SJSA1 (cell line): ENCODE measurements around the gene ABHD15. TPM values are rescaled to one million over a fixed set of nuclear protein-coding genes. Genes with fewer than 3 reads are reported as not detected.

Experiments
- DNase-seq, 2 experiments: peaks; one replicate each; pipeline ENCODE4 v3.0.0-alpha.2; 2015 to 2020; ENCODE audit warnings: low spot score in 2 of 2, low read depth in 1 of 2
- H3K27ac ChIP-seq: fragments of 250-450 bp; sonication (Bioruptor Pico); 2 replicates; pipeline ENCODE4 v1.5.1; 2020; ENCODE audit warnings: mild to moderate bottlenecking, moderate library complexity
- H3K27me3 ChIP-seq: fragments of 250-450 bp; sonication (Bioruptor Pico); replicated peaks from 2 replicates; pipeline ENCODE4 v1.5.1; 2020; ENCODE audit warnings: mild to moderate bottlenecking, moderate library complexity
- H3K36me3 ChIP-seq: fragments of 250-450 bp; sonication (Bioruptor Pico); 2 replicates; pipeline ENCODE4 v1.5.1; 2020; ENCODE audit warnings: mild to moderate bottlenecking
- H3K4me1 ChIP-seq: fragments of 250-450 bp; sonication (Bioruptor Pico); replicated peaks from 2 replicates; pipeline ENCODE4 v1.6.1; 2021; ENCODE audit warnings: mild to moderate bottlenecking
- H3K4me3 ChIP-seq: fragments of 250-450 bp; sonication (Bioruptor Pico); 2 replicates; pipeline ENCODE4 v1.5.1; 2020; ENCODE audit warnings: mild to moderate bottlenecking
- H3K9me3 ChIP-seq: fragments of 250-450 bp; sonication (Bioruptor Pico); replicated peaks from 2 replicates; pipeline ENCODE4 v1.5.1; 2020; ENCODE audit warnings: mild to moderate bottlenecking
- total RNA-seq: library from RNA; depleted of rRNA; stranded (reverse); fragments of >200 nt; shearing (Covaris generic); gene quantifications from 2 replicates; pipeline ENCODE4 v1.2.3, GENCODE V29; 2014

ABHD15 gene
- total RNA-seq, 1 experiment from 2014 or later, result 5.7 TPM

GRCh38 chr17:29582772-29583171, 15.9 kb upstream of the ABHD15 start:
- Histone ChIP-seq H3K4me3 (no peak overlapping the region), H3K27me3 (no peaks in the 10 kb centered on the region), H3K36me3 (peaks cover 31% of the 10 kb centered on the region), H3K27ac (no peak overlapping the region), H3K9me3 (no peaks in the 10 kb centered on the region; the same call in 1 of the 2 replicates), H3K4me1 (peaks cover 4% of the 10 kb centered on the region)
- DNase-seq, result no peak

GRCh38 chr17:29582254-29582765, 15.5 kb upstream of the ABHD15 start:
- no peak for DNase-seq
- Histone ChIP-seq H3K36me3 (peaks cover 35% of the 10 kb centered on the region), H3K4me3 (no peak overlapping the region), H3K27ac (no peak overlapping the region), H3K27me3 (no peaks in the 10 kb centered on the region), H3K4me1 (peaks cover 3% of the 10 kb centered on the region; the same call in 1 of the 2 replicates), H3K9me3 (no peaks in the 10 kb centered on the region; the same call in 1 of the 2 replicates)

DNA sequence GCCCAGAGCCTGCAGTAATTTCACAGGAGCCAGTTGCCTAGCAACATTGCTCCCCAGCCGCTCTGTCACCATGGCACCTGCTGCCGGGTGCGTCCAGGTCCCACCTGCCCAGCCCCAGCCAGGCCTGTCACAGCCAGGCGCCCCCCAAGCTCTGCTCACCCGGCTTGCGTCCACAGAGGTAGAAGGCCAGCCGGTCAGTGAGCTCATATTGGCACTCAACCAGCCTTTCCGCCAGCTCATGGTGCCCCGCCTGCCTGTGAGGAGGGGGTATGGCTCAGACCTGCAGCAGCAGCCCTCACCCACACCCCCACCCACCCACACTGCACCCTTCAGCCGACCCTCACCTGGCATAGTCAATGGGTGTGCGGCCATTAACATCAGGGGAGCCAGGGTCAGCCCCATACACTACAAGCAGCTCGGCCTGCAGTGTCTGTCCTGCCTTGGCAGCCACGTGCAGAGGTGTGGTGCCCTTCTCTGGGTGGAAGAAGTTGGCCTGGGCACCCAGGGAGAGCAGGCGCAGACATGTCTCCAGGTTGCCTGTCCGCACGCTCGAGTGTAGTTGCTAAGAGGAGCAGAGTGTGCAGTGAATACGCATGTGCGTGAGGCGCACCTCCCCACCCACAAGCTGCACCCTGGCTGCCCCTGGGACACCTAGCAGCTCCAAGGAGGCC, 14.9 kb upstream of the ABHD15 start:
- H3K27me3 ChIP-seq, result no peaks in the 10 kb centered on the region
- no peak overlapping the region for H3K27ac ChIP-seq
- H3K4me3 ChIP-seq, result no peak overlapping the region
- H3K4me1 ChIP-seq, result peaks cover 3% of the 10 kb centered on the region; the same call in 1 of the 2 replicates
- H3K9me3 ChIP-seq, result no peaks in the 10 kb centered on the region; the same call in 1 of the 2 replicates
- DNase-seq, result peak in 1 of 2 experiments; percentile 39
- H3K36me3 ChIP-seq, result peaks cover 41% of the 10 kb centered on the region

DNA sequence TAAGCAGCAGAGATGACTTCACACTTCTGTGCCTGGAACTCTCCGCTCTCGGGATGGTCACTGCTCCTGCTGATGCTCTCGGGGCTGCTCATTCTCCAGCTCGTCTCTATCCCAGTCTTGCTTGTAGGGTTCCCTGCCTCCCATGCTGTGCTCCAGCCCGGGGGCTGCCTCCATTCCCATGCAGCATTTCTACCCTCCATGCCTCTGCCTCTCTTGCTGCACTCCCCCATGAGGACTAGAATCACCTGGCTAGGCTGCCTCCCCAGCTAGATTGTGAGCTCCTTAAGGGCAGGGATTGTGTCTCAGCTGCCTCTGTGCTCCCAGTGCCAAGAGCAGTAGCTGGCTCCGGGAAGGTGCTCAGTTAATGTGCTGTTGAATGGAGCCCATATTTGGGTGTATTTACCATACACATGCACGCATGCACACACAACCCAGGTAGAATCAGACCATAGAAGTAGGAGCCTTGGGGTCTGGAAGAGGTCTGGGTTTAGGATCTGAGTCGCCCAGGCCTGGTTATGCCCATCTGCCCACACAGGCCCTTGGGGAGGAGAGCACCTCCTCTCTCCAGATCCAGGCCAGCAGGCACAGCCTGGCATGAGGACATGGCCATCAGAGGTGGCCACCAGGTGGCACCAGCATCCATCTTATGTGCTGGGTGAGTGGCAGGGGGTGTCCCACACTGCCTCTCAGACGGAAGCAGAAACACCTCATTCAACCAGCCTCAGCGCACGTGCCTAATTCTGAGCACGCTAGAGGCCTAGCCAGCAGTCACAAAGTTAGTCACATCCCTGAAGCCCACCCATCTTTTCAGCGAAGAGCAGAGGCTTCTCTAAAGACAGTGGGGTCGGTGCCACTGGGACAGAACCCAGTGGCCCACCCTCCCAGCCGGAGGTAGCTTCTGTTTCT, 13.3 kb upstream of the ABHD15 start:
- no peak overlapping the region for H3K27ac ChIP-seq
- no peaks in the 10 kb centered on the region; the same call in 1 of the 2 replicates for H3K9me3 ChIP-seq
- H3K4me1 ChIP-seq, result peaks cover 3% of the 10 kb centered on the region; the same call in 1 of the 2 replicates
- peaks cover 57% of the 10 kb centered on the region for H3K36me3 ChIP-seq
- DNase-seq, result peak; percentile 67 to 81
- no peaks in the 10 kb centered on the region for H3K27me3 ChIP-seq
- H3K4me3 ChIP-seq, result no peak overlapping the region

DNA sequence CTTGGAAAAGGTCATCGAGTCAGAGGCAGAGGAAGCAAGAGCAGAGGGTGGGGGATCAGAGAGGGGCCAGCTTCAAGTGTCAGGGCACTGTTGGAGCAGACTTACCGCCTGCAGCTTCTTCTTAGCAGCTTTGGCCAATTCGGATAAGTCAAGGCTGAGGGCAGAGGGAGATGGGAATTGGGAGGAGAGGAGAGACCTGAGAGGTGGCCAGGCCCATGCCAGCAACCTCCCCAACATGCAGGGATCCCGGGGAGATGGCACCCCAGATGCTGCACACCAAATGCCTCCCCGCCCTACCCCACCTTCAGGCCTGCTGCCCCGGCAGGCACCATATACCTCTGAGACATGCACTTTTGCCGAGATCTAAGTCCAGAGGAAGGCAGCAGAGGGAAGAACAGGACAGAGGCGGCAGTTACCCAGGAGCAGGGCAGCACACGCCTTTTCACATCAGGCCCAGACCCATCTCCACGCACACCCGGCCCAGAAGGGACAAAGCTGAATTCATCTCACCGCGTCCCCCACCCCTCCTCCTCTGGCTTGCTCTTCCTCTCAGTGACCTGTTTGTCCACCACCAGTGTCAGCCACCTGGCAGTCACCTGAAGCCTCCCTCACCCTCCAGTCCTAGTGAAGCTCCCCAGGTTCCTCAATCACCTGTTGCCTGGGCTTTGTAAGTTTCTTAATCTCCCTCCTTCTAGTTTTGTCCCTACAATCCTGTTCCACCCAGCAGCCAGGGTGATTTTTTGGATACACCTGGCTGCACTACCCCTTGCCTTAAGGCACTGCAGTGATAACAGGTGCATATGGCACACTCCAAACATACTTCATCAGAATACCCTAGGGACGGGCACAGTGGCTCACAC, 12.0 kb upstream of the ABHD15 start:
- Histone ChIP-seq H3K27ac (no peak overlapping the region), H3K27me3 (no peaks in the 10 kb centered on the region), H3K4me1 (peaks cover 3% of the 10 kb centered on the region; the same call in 1 of the 2 replicates), H3K9me3 (no peaks in the 10 kb centered on the region; the same call in 1 of the 2 replicates), H3K36me3 (peaks cover 68% of the 10 kb centered on the region), H3K4me3 (no peak overlapping the region)
- no peak for DNase-seq

- H3K9me3 ChIP-seq, result no peaks in the 10 kb centered on the region; the same call in 1 of the 2 replicates
- peaks cover 3% of the 10 kb centered on the region; the same call in 1 of the 2 replicates for H3K4me1 ChIP-seq
- H3K4me3 ChIP-seq, result no peak overlapping the region
- no peak overlapping the region for H3K27ac ChIP-seq
- peak in 1 of 2 experiments; percentile 37 for DNase-seq
- peaks cover 76% of the 10 kb centered on the region for H3K36me3 ChIP-seq
- H3K27me3 ChIP-seq, result no peaks in the 10 kb centered on the region
These were observed 10.8 kb upstream of the ABHD15 start for GRCh38 chr17:29577385-29578211.

- Histone ChIP-seq H3K36me3 (peaks cover 75% of the 10 kb centered on the region), H3K9me3 (no peaks in the 10 kb centered on the region; the same call in 1 of the 2 replicates), H3K27me3 (no peaks in the 10 kb centered on the region), H3K4me1 (peaks cover 3% of the 10 kb centered on the region; the same call in 1 of the 2 replicates), H3K4me3 (no peak overlapping the region), H3K27ac (no peak overlapping the region)
- DNase-seq, result peak in 1 of 2 experiments; percentile 35
These were observed 10.1 kb upstream of the ABHD15 start for GRCh38 chr17:29577001-29577370.

DNA sequence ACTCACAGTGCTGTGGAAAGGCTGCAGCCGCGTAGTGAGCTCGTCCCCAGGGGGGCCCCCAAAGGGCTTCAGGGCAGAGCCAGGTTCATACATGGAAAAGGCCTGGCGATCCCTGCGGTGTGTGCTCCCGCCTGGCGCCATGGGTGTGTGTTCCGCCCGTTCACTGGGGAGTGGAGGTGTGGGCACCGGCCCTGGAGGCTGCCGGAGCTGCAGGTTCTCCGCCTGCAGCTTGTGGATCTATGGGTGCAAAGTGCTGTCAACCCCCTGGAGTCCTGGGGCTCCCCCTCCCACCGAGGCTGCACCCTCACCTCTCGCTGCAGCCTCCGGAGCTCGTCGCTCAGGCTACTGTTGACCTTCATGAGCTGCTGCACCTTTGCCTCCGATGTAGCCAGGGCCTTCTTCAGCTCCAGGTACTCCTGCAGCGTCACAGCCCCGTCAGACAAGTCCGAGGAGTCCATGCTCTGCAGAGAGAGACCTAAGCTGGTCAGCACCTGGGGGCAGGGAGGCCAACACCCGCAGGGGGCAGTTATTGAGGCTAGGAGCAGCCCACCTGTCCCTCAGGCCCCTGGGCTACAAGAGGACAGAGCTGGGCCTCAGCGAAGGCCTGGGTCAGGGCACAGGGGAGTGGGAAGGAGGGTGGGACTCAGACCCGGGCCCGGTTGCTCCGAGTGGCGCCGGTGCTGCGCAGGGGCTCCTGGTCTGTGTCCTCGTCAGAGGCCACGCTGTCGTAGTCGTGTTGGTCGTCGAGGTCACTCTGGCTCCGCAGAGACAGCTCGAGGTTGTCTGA, 9.6 kb upstream of the ABHD15 start:
- H3K4me1 ChIP-seq, result peaks cover 3% of the 10 kb centered on the region; the same call in 1 of the 2 replicates
- DNase-seq, result peak in 1 of 2 experiments; percentile 37
- no peak overlapping the region for H3K4me3 ChIP-seq
- no peak overlapping the region for H3K27ac ChIP-seq
- H3K27me3 ChIP-seq, result no peaks in the 10 kb centered on the region
- peaks cover 76% of the 10 kb centered on the region for H3K36me3 ChIP-seq
- H3K9me3 ChIP-seq, result no peaks in the 10 kb centered on the region; the same call in 1 of the 2 replicates

DNA sequence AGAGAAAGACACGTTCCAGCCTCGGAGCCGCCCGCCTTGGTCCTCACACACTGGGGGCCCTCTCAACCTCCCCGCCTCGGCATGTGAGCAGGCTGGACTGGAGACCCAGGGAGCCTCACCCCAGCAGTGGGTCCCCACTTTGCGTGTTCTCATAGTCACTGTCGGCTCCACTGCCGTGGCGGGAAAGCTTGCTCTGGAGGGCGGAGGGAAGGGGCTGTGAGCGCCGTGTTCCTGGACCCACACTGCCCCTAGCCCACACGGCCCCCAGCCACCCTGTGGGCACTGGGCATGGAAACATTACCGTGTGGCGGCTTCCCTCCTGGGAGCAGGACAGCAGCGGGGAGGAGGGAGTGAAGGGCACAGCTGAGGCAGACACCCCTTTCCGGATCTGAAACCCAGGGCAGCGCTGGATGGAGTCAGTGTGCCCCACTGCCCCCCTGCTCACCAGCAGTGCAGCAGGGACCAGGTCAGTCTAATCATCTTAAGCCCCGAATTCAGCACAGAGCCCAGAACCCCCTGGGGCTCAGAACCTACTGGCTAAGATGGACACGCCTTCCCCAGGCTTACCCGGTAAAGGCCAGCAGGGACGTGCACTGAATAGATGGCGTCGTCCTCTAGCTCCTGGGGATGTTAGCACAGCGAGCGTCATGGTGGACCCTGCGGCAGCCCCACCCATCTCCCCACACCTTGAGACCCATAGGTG, 8.8 kb upstream of the ABHD15 start:
- DNase-seq, result peak in 1 of 2 experiments; percentile 33

DNA sequence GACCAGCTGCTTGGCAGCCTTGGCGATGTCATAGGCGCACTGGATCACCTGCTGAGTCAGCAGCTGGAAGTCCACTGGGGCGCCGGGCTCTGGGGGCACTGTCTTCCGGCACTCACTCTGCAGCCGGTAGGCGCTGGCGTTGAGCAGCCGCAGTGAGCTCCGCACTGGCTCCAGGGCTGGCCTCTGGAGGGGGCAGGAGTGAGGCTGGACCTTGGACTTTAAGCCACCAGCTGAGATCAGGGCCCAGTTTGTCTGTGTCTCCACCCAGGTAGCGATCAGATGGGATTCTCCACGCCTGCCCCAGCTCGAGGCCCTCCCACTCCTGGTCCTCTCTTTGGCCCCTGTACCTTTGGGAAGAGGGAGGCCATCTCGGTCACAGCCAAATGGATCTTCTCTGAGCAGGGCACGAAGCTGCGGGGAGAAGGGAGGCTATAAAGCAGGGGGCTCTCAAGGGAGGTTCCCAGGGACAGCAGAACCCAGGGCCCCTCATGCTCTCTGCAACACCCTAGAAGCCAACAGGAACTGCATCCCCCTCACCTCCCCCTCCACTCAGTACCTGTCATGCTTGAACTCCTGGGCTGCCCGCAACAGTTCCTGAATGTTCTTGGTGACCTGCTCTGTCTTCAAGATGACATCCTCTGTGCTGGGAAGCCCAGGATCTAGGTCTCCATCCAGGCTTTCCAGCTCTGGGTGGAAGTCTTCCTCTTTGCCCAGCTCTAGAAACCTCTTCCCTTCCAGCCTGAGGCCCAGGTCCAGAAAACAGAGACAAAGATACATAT, 8.1 kb upstream of the ABHD15 start:
- Histone ChIP-seq H3K4me3 (no peak overlapping the region), H3K9me3 (no peaks in the 10 kb centered on the region), H3K27ac (no peak overlapping the region), H3K4me1 (no peaks in the 10 kb centered on the region; the same call in 1 of the 2 replicates), H3K27me3 (no peaks in the 10 kb centered on the region), H3K36me3 (peaks cover 68% of the 10 kb centered on the region)
- peak in 1 of 2 experiments; percentile 38 for DNase-seq

More for the DNA sequence above, 8.8 kb upstream of the ABHD15 start:
- H3K9me3 ChIP-seq, result no peaks in the 10 kb centered on the region; the same call in 1 of the 2 replicates
- no peak overlapping the region for H3K4me3 ChIP-seq
- H3K27me3 ChIP-seq, result no peaks in the 10 kb centered on the region
- H3K27ac ChIP-seq, result no peak overlapping the region
- peaks cover 73% of the 10 kb centered on the region for H3K36me3 ChIP-seq
- H3K4me1 ChIP-seq, result peaks cover 3% of the 10 kb centered on the region; the same call in 1 of the 2 replicates
